ENCODE measurements around the gene C1QL2. TPM values are rescaled to one million over a fixed set of nuclear protein-coding genes. Genes with fewer than 3 reads are reported as not detected.

The C1QL2 gene
- polyA plus RNA-seq, 4 donors: not detected

GRCh38 chr2:119197529-119198239 lies 39.1 kb upstream of the C1QL2 start:
- H3K27ac ChIP-seq (ENCODE audit: low read depth in 1 of 3, low read length in 2 of 3): no peak overlapping the region

GRCh38 chr2:119197126-119197405 lies 38.5 kb upstream of the C1QL2 start:
- Histone ChIP-seq H3K27ac (ENCODE audit: low read depth in 1 of 3, low read length in 2 of 3) (no peak overlapping the region), H3K4me3 (ENCODE audit: low read depth in 1 of 3, low read length in 3 of 3) (no peak overlapping the region), H3K27me3 (ENCODE audit: control insufficient read depth in 3 of 3, insufficient read depth in 3 of 3, low read length in 3 of 3) (peaks cover 0 to 23% (median 0%) of the 10 kb centered on the region in 3 donors), H3K4me1 (ENCODE audit: control insufficient read depth in 3 of 3, insufficient read depth in 2 of 3, low read depth in 1 of 3, low read length in 2 of 3) (no peaks in the 10 kb centered on the region), H3K36me3 (ENCODE audit: control insufficient read depth in 3 of 3, insufficient read depth in 2 of 3, low read depth in 1 of 3, low read length in 3 of 3) (no peaks in the 10 kb centered on the region), H3K9me3 (ENCODE audit: control insufficient read depth in 2 of 2, insufficient read depth in 1 of 2, low read depth in 1 of 2, low read length in 1 of 2) (no peaks in the 10 kb centered on the region)
- DNase-seq: no peak
- FAIRE-seq: no peak

More at GRCh38 chr2:119197529-119198239, 39.1 kb upstream of the C1QL2 start:
- Histone ChIP-seq H3K27me3 (ENCODE audit: control insufficient read depth in 3 of 3, insufficient read depth in 3 of 3, low read length in 3 of 3) (peaks cover 0 to 23% (median 0%) of the 10 kb centered on the region in 3 donors), H3K9me3 (ENCODE audit: control insufficient read depth in 2 of 2, insufficient read depth in 1 of 2, low read depth in 1 of 2, low read length in 1 of 2) (no peaks in the 10 kb centered on the region), H3K4me3 (ENCODE audit: low read depth in 1 of 3, low read length in 3 of 3) (no peak overlapping the region), H3K4me1 (ENCODE audit: control insufficient read depth in 3 of 3, insufficient read depth in 2 of 3, low read depth in 1 of 3, low read length in 2 of 3) (no peaks in the 10 kb centered on the region), H3K36me3 (ENCODE audit: control insufficient read depth in 3 of 3, insufficient read depth in 2 of 3, low read depth in 1 of 3, low read length in 3 of 3) (no peaks in the 10 kb centered on the region)
- WGBS, 3 donors: 60 to 69% (median 61%) methylated on average over 10 of the region's 10 CpGs
- no peak for FAIRE-seq
- DNase-seq: no peak

- Histone ChIP-seq H3K36me3 (ENCODE audit: control insufficient read depth in 3 of 3, insufficient read depth in 2 of 3, low read depth in 1 of 3, low read length in 3 of 3) (no peaks in the 10 kb centered on the region), H3K9me3 (ENCODE audit: control insufficient read depth in 2 of 2, insufficient read depth in 1 of 2, low read depth in 1 of 2, low read length in 1 of 2) (no peaks in the 10 kb centered on the region), H3K4me3 (ENCODE audit: low read depth in 1 of 3, low read length in 3 of 3) (no peak overlapping the region), H3K27me3 (ENCODE audit: control insufficient read depth in 3 of 3, insufficient read depth in 3 of 3, low read length in 3 of 3) (peaks cover 0 to 23% (median 0%) of the 10 kb centered on the region in 3 donors), H3K4me1 (ENCODE audit: control insufficient read depth in 3 of 3, insufficient read depth in 2 of 3, low read depth in 1 of 3, low read length in 2 of 3) (no peaks in the 10 kb centered on the region), H3K27ac (ENCODE audit: low read depth in 1 of 3, low read length in 2 of 3) (no peak overlapping the region)
- DNase-seq (no peak), FAIRE-seq (no peak)
- WGBS, 3 donors: 51 to 61% (median 57%) methylated on average over 6 to 7 of the region's 7 CpGs
These were observed 38.0 kb upstream of the C1QL2 start for GRCh38 chr2:119196301-119197125.

GRCh38 chr2:119195887-119196286 lies 37.3 kb upstream of the C1QL2 start:
- H3K27me3 ChIP-seq (ENCODE audit: control insufficient read depth in 3 of 3, insufficient read depth in 3 of 3, low read length in 3 of 3): peaks cover 0 to 23% (median 0%) of the 10 kb centered on the region in 3 donors
- DNase-seq (no peak), FAIRE-seq (no peak)
- no peaks in the 10 kb centered on the region for H3K4me1 ChIP-seq (ENCODE audit: control insufficient read depth in 3 of 3, insufficient read depth in 2 of 3, low read depth in 1 of 3, low read length in 2 of 3)
- H3K36me3 ChIP-seq (ENCODE audit: control insufficient read depth in 3 of 3, insufficient read depth in 2 of 3, low read depth in 1 of 3, low read length in 3 of 3): no peaks in the 10 kb centered on the region
- 17 to 29% (median 19%) methylated on average over 2 of the region's 2 CpGs for WGBS, 3 donors
- H3K4me3 ChIP-seq (ENCODE audit: low read depth in 1 of 3, low read length in 3 of 3): no peak overlapping the region
- no peaks in the 10 kb centered on the region for H3K9me3 ChIP-seq (ENCODE audit: control insufficient read depth in 2 of 2, insufficient read depth in 1 of 2, low read depth in 1 of 2, low read length in 1 of 2)
- no peak overlapping the region for H3K27ac ChIP-seq (ENCODE audit: low read depth in 1 of 3, low read length in 2 of 3)

GRCh38 chr2:119195001-119195400 lies 36.5 kb upstream of the C1QL2 start:
- no peak for DNase-seq
- peaks cover 0 to 20% (median 0%) of the 10 kb centered on the region in 3 donors for H3K27me3 ChIP-seq (ENCODE audit: control insufficient read depth in 3 of 3, insufficient read depth in 3 of 3, low read length in 3 of 3)
- H3K9me3 ChIP-seq (ENCODE audit: control insufficient read depth in 2 of 2, insufficient read depth in 1 of 2, low read depth in 1 of 2, low read length in 1 of 2): no peaks in the 10 kb centered on the region
- WGBS, 3 donors: 73 to 87% (median 74%) methylated on average over 5 of the region's 5 CpGs
- FAIRE-seq: no peak
- no peaks in the 10 kb centered on the region for H3K36me3 ChIP-seq (ENCODE audit: control insufficient read depth in 3 of 3, insufficient read depth in 2 of 3, low read depth in 1 of 3, low read length in 3 of 3)
- no peak overlapping the region for H3K4me3 ChIP-seq (ENCODE audit: low read depth in 1 of 3, low read length in 3 of 3)
- H3K4me1 ChIP-seq (ENCODE audit: control insufficient read depth in 3 of 3, insufficient read depth in 2 of 3, low read depth in 1 of 3, low read length in 2 of 3): no peaks in the 10 kb centered on the region
- no peak overlapping the region for H3K27ac ChIP-seq (ENCODE audit: low read depth in 1 of 3, low read length in 2 of 3)

- H3K4me1 ChIP-seq (ENCODE audit: control insufficient read depth in 3 of 3, insufficient read depth in 2 of 3, low read depth in 1 of 3, low read length in 2 of 3): no peaks in the 10 kb centered on the region
- no peak for DNase-seq
- 61 to 81% (median 75%) methylated on average over 6 of the region's 6 CpGs for WGBS, 3 donors
- no peak overlapping the region for H3K4me3 ChIP-seq (ENCODE audit: low read depth in 1 of 3, low read length in 3 of 3)
- no peaks in the 10 kb centered on the region for H3K9me3 ChIP-seq (ENCODE audit: control insufficient read depth in 2 of 2, insufficient read depth in 1 of 2, low read depth in 1 of 2, low read length in 1 of 2)
- FAIRE-seq: no peak
- H3K27ac ChIP-seq (ENCODE audit: low read depth in 1 of 3, low read length in 2 of 3): no peak overlapping the region
- no peaks in the 10 kb centered on the region for H3K36me3 ChIP-seq (ENCODE audit: control insufficient read depth in 3 of 3, insufficient read depth in 2 of 3, low read depth in 1 of 3, low read length in 3 of 3)
- H3K27me3 ChIP-seq (ENCODE audit: control insufficient read depth in 3 of 3, insufficient read depth in 3 of 3, low read length in 3 of 3): peaks cover 0 to 12% (median 0%) of the 10 kb centered on the region in 3 donors
These were observed 34.3 kb upstream of the C1QL2 start for GRCh38 chr2:119192893-119193292.

- DNase-seq (no peak), FAIRE-seq (no peak)
- no peaks in the 10 kb centered on the region for H3K4me1 ChIP-seq (ENCODE audit: control insufficient read depth in 3 of 3, insufficient read depth in 2 of 3, low read depth in 1 of 3, low read length in 2 of 3)
- no peaks in the 10 kb centered on the region for H3K27me3 ChIP-seq (ENCODE audit: control insufficient read depth in 3 of 3, insufficient read depth in 3 of 3, low read length in 3 of 3)
- H3K36me3 ChIP-seq (ENCODE audit: control insufficient read depth in 3 of 3, insufficient read depth in 2 of 3, low read depth in 1 of 3, low read length in 3 of 3): no peaks in the 10 kb centered on the region
- H3K9me3 ChIP-seq (ENCODE audit: control insufficient read depth in 2 of 2, insufficient read depth in 1 of 2, low read depth in 1 of 2, low read length in 1 of 2): no peaks in the 10 kb centered on the region
- H3K27ac ChIP-seq (ENCODE audit: low read depth in 1 of 3, low read length in 2 of 3): no peak overlapping the region
- no peak overlapping the region for H3K4me3 ChIP-seq (ENCODE audit: low read depth in 1 of 3, low read length in 3 of 3)
- 48 to 65% (median 62%) methylated on average over 8 of the region's 8 CpGs for WGBS, 3 donors
These were observed 32.0 kb upstream of the C1QL2 start for GRCh38 chr2:119190321-119191111.

- Histone ChIP-seq H3K4me1 (ENCODE audit: control insufficient read depth in 3 of 3, insufficient read depth in 2 of 3, low read depth in 1 of 3, low read length in 2 of 3) (no peaks in the 10 kb centered on the region), H3K9me3 (ENCODE audit: control insufficient read depth in 2 of 2, insufficient read depth in 1 of 2, low read depth in 1 of 2, low read length in 1 of 2) (no peaks in the 10 kb centered on the region), H3K36me3 (ENCODE audit: control insufficient read depth in 3 of 3, insufficient read depth in 2 of 3, low read depth in 1 of 3, low read length in 3 of 3) (no peaks in the 10 kb centered on the region), H3K27me3 (ENCODE audit: control insufficient read depth in 3 of 3, insufficient read depth in 3 of 3, low read length in 3 of 3) (no peaks in the 10 kb centered on the region), H3K4me3 (ENCODE audit: low read depth in 1 of 3, low read length in 3 of 3) (no peak overlapping the region), H3K27ac (ENCODE audit: low read depth in 1 of 3, low read length in 2 of 3) (no peak overlapping the region)
- no peak for FAIRE-seq
- DNase-seq: no peak
- 83 to 92% (median 91%) methylated on average over 7 of the region's 7 CpGs for WGBS, 3 donors
These were observed 26.0 kb upstream of the C1QL2 start for GRCh38 chr2:119184512-119184911.
